ENCODE measurements around the gene TBC1D16.
"Not testable (repeated sequence)": the region's sequence is repeated elsewhere in the genome, so short reads cannot be mapped to it uniquely, and the experiment has no call there.

TBC1D16 gene

DNA sequence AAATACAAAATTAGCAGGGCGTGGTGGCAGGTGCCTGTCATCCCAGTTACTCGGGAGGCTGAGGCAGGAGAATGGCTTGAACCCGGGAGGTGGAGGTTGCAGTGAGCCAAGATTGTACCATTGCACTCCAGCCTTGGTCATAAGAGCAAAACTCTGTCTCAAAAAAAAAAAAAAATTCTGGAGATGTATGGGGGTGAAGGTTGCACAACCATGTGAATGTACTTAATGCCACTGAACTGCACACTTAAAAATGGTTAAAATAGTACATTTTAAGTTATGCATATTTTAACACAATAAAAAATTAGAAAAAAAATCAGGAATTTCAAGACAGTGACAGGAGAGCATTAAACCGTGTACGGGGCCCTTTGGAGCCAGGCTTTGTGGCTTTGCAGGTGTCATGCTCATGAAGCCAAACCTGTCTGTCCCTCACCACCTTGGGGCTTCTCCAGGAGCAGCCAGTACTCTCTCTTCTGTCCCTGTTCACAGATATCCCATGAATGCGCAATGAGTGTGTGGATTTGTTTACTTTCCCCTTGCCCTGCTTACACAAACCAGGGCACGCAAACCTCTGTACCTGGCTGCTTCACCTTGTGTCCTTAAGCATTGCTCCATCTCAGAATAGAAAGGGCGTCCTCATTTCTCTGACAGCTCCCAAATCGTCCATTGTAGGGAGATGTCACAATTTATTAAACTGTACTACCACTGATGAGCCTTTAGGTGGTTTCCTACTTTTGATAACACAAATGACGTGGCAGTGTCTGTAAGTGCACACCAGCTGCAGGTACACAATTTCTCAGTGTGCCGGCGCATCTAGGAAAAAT, 138.2 kb downstream of the TBC1D16 start:
- no peak overlapping the region for H3K9ac ChIP-seq (ENCODE audit: low read depth, low read length)
- peaks cover 8% of the 10 kb centered on the region for H3K27me3 ChIP-seq (ENCODE audit: insufficient read depth, low read length, poor library complexity)
- no peak overlapping the region for H3K27ac ChIP-seq (ENCODE audit: low read length)
- TF ChIP-seq, protein P1, sequence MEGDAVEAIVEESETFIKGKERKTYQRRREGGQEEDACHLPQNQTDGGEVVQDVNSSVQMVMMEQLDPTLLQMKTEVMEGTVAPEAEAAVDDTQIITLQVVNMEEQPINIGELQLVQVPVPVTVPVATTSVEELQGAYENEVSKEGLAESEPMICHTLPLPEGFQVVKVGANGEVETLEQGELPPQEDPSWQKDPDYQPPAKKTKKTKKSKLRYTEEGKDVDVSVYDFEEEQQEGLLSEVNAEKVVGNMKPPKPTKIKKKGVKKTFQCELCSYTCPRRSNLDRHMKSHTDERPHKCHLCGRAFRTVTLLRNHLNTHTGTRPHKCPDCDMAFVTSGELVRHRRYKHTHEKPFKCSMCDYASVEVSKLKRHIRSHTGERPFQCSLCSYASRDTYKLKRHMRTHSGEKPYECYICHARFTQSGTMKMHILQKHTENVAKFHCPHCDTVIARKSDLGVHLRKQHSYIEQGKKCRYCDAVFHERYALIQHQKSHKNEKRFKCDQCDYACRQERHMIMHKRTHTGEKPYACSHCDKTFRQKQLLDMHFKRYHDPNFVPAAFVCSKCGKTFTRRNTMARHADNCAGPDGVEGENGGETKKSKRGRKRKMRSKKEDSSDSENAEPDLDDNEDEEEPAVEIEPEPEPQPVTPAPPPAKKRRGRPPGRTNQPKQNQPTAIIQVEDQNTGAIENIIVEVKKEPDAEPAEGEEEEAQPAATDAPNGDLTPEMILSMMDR (IDR thresholded peaks at IDR 0.05; ENCODE audit: borderline replicate concordance, extremely low read depth, low read length, poor library complexity, severe bottlenecking), result no peak
- no peak for TF ChIP-seq EZH2 (IDR thresholded peaks at IDR 0.05; ENCODE audit: borderline replicate concordance, low read depth, low read length, severe bottlenecking)
- H3K79me2 ChIP-seq (ENCODE audit: insufficient read depth, low read length), result no peaks in the 10 kb centered on the region
- ATAC-seq (ENCODE audit: insufficient read depth, low read depth), result no peak
- no peaks in the 10 kb centered on the region for H3K9me3 ChIP-seq (ENCODE audit: insufficient read depth, low read length, severe bottlenecking)
- DNase-seq, result no peak
- no peaks in the 10 kb centered on the region for H4K20me1 ChIP-seq (ENCODE audit: insufficient read depth, low read length)
- no peak overlapping the region for H2AFZ ChIP-seq (ENCODE audit: low read depth, low read length)
- H3K4me1 ChIP-seq (ENCODE audit: insufficient read depth, low read length), result no peaks in the 10 kb centered on the region
- no peak overlapping the region for H3K4me2 ChIP-seq (ENCODE audit: insufficient read depth, low read length)
- H3K36me3 ChIP-seq (ENCODE audit: insufficient read depth, low read length), result no peaks in the 10 kb centered on the region
- no peak overlapping the region for H3K4me3 ChIP-seq (ENCODE audit: low read depth in 1 of 2, low read length in 2 of 2)

DNA sequence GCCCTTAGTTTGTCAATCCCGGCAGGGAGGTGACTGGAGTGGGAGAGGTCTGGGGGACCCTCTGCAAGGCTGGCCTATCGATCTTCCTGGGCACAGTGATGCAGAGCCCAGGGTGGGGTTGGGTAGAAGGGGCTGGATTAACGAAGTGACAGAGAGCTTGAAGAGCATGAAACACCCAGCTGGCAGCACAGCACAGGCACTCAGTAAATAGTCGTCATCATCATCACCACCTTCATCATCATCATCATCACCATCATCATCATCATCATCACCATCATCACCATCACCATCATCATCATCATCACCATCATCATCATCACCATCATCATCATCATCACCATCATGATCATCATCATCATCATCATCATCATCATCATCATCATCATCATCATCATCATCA, 142.2 kb downstream of the TBC1D16 start:
- not testable (repeated sequence) for H3K4me2 ChIP-seq (ENCODE audit: insufficient read depth, low read length); H3K36me3 ChIP-seq (ENCODE audit: insufficient read depth, low read length); DNase-seq; H3K4me3 ChIP-seq (ENCODE audit: low read depth in 1 of 2, low read length in 2 of 2); H3K9me3 ChIP-seq (ENCODE audit: insufficient read depth, low read length, severe bottlenecking); H3K4me1 ChIP-seq (ENCODE audit: insufficient read depth, low read length); H4K20me1 ChIP-seq (ENCODE audit: insufficient read depth, low read length); H3K27ac ChIP-seq (ENCODE audit: low read length); H3K9ac ChIP-seq (ENCODE audit: low read depth, low read length); H2AFZ ChIP-seq (ENCODE audit: low read depth, low read length); H3K27me3 ChIP-seq (ENCODE audit: insufficient read depth, low read length, poor library complexity); H3K79me2 ChIP-seq (ENCODE audit: insufficient read depth, low read length); ATAC-seq (ENCODE audit: insufficient read depth, low read depth)

DNA sequence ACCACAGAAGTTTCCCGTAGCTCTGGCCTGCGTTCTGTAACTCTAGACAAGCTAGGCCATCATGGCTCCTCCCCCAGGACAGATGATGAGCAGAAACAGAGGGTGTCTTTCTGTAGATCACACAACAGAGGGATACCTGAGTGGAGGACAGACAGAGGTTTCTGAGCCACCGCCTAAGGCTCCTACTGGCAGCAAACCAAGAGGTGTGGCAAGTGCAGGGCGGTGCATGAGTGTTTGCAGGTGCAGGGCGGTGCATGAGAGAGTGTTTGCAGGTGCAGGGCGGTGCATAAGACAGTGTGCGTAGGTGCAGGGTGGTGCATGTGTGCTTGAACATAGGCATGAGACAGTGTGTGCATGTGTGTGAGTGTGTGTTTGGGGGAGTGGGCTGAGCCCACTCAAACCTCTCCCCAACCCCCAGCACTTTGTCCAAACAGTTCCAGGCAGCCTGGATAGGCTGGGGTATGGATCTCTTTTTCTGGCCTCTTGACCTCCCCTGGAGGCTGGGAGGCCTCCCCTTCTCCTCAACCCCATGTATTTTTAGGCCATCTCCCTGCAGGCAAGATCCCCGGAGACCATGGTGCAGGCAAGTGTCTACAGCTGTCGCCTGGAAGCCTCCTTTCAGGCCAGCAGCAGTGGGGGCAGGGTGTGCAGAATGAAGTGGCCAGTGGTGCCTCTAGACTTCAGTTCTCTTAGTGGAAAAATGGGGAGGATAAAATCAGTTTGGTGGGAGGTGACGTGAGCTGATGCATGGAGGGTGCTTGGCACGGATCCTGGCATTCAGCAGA, 143.0 kb downstream of the TBC1D16 start:
- no peak overlapping the region for H3K4me2 ChIP-seq (ENCODE audit: insufficient read depth, low read length)
- H3K9ac ChIP-seq (ENCODE audit: low read depth, low read length), result no peak overlapping the region
- no peak overlapping the region for H3K4me3 ChIP-seq (ENCODE audit: low read depth in 1 of 2, low read length in 2 of 2)
- ATAC-seq (ENCODE audit: insufficient read depth, low read depth) (no peak), DNase-seq (no peak)
- peaks cover 3% of the 10 kb centered on the region for H3K27me3 ChIP-seq (ENCODE audit: insufficient read depth, low read length, poor library complexity)
- TF ChIP-seq EZH2 (IDR thresholded peaks at IDR 0.05; ENCODE audit: borderline replicate concordance, low read depth, low read length, severe bottlenecking), result no peak
- TF ChIP-seq, protein P1 (IDR thresholded peaks at IDR 0.05; ENCODE audit: borderline replicate concordance, extremely low read depth, low read length, poor library complexity, severe bottlenecking), result no peak
- no peaks in the 10 kb centered on the region for H3K9me3 ChIP-seq (ENCODE audit: insufficient read depth, low read length, severe bottlenecking)
- H2AFZ ChIP-seq (ENCODE audit: low read depth, low read length), result no peak overlapping the region
- H3K79me2 ChIP-seq (ENCODE audit: insufficient read depth, low read length), result no peaks in the 10 kb centered on the region
- H3K27ac ChIP-seq (ENCODE audit: low read length), result no peak overlapping the region
- H3K36me3 ChIP-seq (ENCODE audit: insufficient read depth, low read length), result no peaks in the 10 kb centered on the region
- no peaks in the 10 kb centered on the region for H3K4me1 ChIP-seq (ENCODE audit: insufficient read depth, low read length)
- H4K20me1 ChIP-seq (ENCODE audit: insufficient read depth, low read length), result no peaks in the 10 kb centered on the region

DNA sequence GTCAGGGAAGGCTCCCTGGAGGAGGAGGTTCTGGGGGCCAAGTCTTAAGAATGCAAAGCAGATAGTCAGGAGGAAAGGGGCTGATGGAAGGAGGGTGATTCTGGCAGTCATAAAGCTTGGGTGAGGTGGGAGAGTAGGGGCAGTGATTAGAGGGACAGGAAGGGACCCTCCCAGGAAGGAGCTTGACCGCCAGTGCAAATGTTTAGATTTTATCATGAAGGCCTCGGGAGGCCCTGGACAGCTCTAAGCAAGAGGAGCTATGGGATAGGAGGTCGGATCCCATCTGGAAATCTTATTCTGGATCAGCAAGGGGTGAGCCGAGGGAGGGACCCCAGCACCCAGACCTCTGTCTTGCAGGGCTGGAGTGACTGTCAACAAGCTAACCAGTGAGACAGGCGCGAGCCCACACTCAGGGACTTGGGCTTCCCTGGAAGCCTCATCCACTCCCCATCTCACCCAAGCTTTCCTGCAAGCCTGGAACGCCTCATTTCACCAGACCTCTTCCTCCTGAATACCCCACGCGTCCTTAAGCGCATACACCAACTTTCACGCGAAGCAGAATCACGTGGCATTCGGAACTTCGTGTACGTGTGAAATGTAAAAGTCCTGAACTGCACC, 144.4 kb downstream of the TBC1D16 start:
- DNase-seq (no peak), ATAC-seq (ENCODE audit: insufficient read depth, low read depth) (no peak)
- no peaks in the 10 kb centered on the region for H3K36me3 ChIP-seq (ENCODE audit: insufficient read depth, low read length)
- no peaks in the 10 kb centered on the region for H4K20me1 ChIP-seq (ENCODE audit: insufficient read depth, low read length)
- H3K79me2 ChIP-seq (ENCODE audit: insufficient read depth, low read length), result no peaks in the 10 kb centered on the region
- no peak overlapping the region for H3K9ac ChIP-seq (ENCODE audit: low read depth, low read length)
- H2AFZ ChIP-seq (ENCODE audit: low read depth, low read length), result no peak overlapping the region
- no peak overlapping the region for H3K4me2 ChIP-seq (ENCODE audit: insufficient read depth, low read length)
- no peaks in the 10 kb centered on the region for H3K9me3 ChIP-seq (ENCODE audit: insufficient read depth, low read length, severe bottlenecking)
- H3K4me3 ChIP-seq (ENCODE audit: low read depth in 1 of 2, low read length in 2 of 2), result no peak overlapping the region
- H3K4me1 ChIP-seq (ENCODE audit: insufficient read depth, low read length), result no peaks in the 10 kb centered on the region
- H3K27me3 ChIP-seq (ENCODE audit: insufficient read depth, low read length, poor library complexity), result no peaks in the 10 kb centered on the region
- no peak overlapping the region for H3K27ac ChIP-seq (ENCODE audit: low read length)
- TF ChIP-seq EZH2 (IDR thresholded peaks at IDR 0.05; ENCODE audit: borderline replicate concordance, low read depth, low read length, severe bottlenecking), result no peak
- TF ChIP-seq, protein P1 (IDR thresholded peaks at IDR 0.05; ENCODE audit: borderline replicate concordance, extremely low read depth, low read length, poor library complexity, severe bottlenecking), result no peak
